K562 (cell line): ENCODE measurements around the gene CCDC9. TPM values are rescaled to one million over a fixed set of nuclear protein-coding genes. Genes with fewer than 3 reads are reported as not detected.

ENCODE experiments used
- BCOR ChIP-seq: fragments of 450-650 bp; IDR thresholded peaks from 2 replicates; pipeline ENCODE4 v1.6.1; 2016
- BRD9 ChIP-seq: fragments of 450-650 bp; IDR thresholded peaks from 2 replicates; pipeline ENCODE4 v1.6.1; 2018; ENCODE audit warnings: low read depth; ENCODE audit not compliant: partially characterized antibody
- POLR3A ChIP-seq: IDR thresholded peaks from 2 replicates; pipeline ENCODE4 v1.6.1; 2011; ENCODE audit warnings: borderline replicate concordance, mild to moderate bottlenecking, moderate library complexity; ENCODE audit not compliant: insufficient read length, insufficient read depth; ENCODE audit errors: extremely low read depth
- RAD21 ChIP-seq, 2 experiments: fragments of 250-450 bp in 1 of 2; fragments of 450-650 bp in 1 of 2; sonication (Bioruptor Pico) in 1 of 2; formaldehyde crosslinking in 1 of 2; IDR thresholded peaks in 1 of 2; conservative IDR thresholded peaks in 1 of 2; 2 replicates each; pipeline versions ENCODE4 v1.4.0 to v1.8.0; 2020 to 2022; ENCODE audit warnings: mild to moderate bottlenecking in 2 of 2, moderate library complexity in 1 of 2
- RBM15 ChIP-seq: fragments of 200-400 bp; formaldehyde crosslinking; IDR thresholded peaks from 2 replicates; pipeline ENCODE4 v1.6.1; 2018; ENCODE audit warnings: mild to moderate bottlenecking, low read length, moderate library complexity; ENCODE audit not compliant: insufficient read depth
- TARDBP ChIP-seq: fragments of 450-650 bp; IDR thresholded peaks from 2 replicates; pipeline ENCODE4 v1.6.1; 2016
- THRAP3 ChIP-seq: fragments of 450-650 bp; IDR thresholded peaks from 2 replicates; pipeline ENCODE4 v1.6.1; 2016; ENCODE audit warnings: mild to moderate bottlenecking, inconsistent platforms, borderline replicate concordance
- ZBTB8A ChIP-seq: fragments of 450-650 bp; IDR thresholded peaks from 2 replicates; pipeline ENCODE4 v1.6.1; 2018; ENCODE audit warnings: mild to moderate bottlenecking, moderate library complexity; ENCODE audit not compliant: partially characterized antibody
- polyA plus RNA-seq, 8 experiments: library from polyadenylated mRNA; depleted of rRNA in 4 of 8; stranded (reverse) in 5 of 8; unstranded in 3 of 8; fragments of >200 nt; fragmentation: Nextera tagmentation in 2 of 8; fragmentation: Illumina TruSeq in 1 of 8; extraction: Ambion mirVana in 2 of 8; extraction: Trizol in 1 of 8; gene quantifications; 2 replicates each; pipeline versions ENCODE4 v1.2.1 to v1.2.3, GENCODE V29; 2011 to 2014; ENCODE audit warnings: inconsistent platforms in 1 of 8, missing spikeins in 1 of 8
- total RNA-seq, 7 experiments: library from RNA; depleted of rRNA in 6 of 7; stranded (reverse); fragments of >200 nt in 6 of 7; fragmentation: Illumina TruSeq in 2 of 7; extraction: Trizol in 2 of 7; gene quantifications; 2 replicates each; pipeline versions ENCODE4 v1.2.1 to v1.2.3, GENCODE V29; 2011 to 2021; ENCODE audit warnings: low replicate concordance in 1 of 7
- TF ChIP-seq, protein P1 (sequence below): sonication (generic); formaldehyde crosslinking; IDR thresholded peaks from 2 replicates; pipeline ENCODE4 v1.8.1; 2023; ENCODE audit warnings: mild to moderate bottlenecking, missing genetic modification reagents
- TF ChIP-seq, protein P2 (sequence below): fragments of 250-450 bp; sonication (Bioruptor Pico); IDR thresholded peaks from 2 replicates; pipeline ENCODE4 v1.4.0; 2020; ENCODE audit warnings: mild to moderate bottlenecking, moderate library complexity, borderline replicate concordance
- TF ChIP-seq, protein P3 (sequence below): fragments of 250-450 bp; sonication (Bioruptor Pico); IDR thresholded peaks from 2 replicates; pipeline ENCODE4 v1.8.0; 2022; ENCODE audit warnings: inconsistent platforms

CCDC9 gene
- total and polyA plus RNA-seq, 9 of the 15 experiments (the other 6 are each of a cell fraction or from before 2014, with no cell fraction given), result 0.23 to 38.6 (median 8.4) TPM

DNA sequence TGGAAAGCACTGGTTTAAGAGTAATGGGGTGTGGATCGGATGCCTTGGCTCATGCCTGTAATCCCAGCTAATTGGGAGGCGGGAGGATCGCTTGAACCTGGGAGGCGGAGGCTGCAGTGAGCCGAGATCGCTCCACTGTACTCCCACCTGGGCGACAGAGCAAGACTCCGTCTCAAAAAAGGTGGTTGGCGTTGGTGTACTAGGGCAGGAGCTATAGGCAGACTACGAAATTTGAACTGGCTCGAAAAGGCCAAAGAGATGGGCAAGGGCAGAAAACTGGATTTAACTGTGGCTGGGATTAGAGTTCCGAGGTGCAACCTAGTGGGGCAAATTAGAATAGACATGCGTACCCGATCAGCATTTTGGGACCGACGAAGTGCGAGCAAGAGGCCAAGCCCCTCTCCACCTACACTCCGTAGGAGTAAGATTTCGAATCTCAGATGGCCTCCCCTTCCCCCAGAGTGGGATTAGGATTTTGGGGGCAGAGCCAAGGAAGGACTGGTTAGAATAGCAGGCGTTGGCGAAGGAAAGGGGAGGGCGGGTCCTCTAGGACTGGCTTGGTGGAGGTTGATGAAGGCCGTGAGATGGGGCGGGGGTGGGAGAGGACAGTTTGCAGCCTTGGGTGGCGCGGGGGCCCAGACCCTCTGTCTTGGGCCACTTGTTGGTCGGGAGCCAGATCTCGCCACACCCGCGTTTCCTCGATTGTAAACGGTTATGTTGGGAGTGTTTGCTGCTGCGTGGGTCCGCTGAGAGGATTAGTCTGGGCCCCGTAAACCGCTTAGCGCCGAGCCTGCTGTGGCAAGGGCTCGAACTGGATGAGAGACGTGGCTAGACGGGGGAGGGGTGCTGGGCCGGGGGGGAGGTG, 16.4 kb downstream of the CCDC9 start (continued):
- TF ChIP-seq BRD9 (no peak), BCOR (no peak; the same call in none of the 2 replicates), TARDBP (no peak), RAD21 (CRISPR knock-in tag; conservative IDR thresholded peaks at IDR 0.05 in 1 of 2, IDR thresholded peaks at IDR 0.05 in 1 of 2) (0 out of 4 replicates have a peak, but pooled peaks of 1 of the 2 experiments have one; percentile 7), RBM15 (no peak), THRAP3 (no peak), ZBTB8A (no peak), POLR3A (no peak)
- TF ChIP-seq, protein P1, sequence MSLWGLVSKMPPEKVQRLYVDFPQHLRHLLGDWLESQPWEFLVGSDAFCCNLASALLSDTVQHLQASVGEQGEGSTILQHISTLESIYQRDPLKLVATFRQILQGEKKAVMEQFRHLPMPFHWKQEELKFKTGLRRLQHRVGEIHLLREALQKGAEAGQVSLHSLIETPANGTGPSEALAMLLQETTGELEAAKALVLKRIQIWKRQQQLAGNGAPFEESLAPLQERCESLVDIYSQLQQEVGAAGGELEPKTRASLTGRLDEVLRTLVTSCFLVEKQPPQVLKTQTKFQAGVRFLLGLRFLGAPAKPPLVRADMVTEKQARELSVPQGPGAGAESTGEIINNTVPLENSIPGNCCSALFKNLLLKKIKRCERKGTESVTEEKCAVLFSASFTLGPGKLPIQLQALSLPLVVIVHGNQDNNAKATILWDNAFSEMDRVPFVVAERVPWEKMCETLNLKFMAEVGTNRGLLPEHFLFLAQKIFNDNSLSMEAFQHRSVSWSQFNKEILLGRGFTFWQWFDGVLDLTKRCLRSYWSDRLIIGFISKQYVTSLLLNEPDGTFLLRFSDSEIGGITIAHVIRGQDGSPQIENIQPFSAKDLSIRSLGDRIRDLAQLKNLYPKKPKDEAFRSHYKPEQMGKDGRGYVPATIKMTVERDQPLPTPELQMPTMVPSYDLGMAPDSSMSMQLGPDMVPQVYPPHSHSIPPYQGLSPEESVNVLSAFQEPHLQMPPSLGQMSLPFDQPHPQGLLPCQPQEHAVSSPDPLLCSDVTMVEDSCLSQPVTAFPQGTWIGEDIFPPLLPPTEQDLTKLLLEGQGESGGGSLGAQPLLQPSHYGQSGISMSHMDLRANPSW (CRISPR knock-in tag), result no peak
- TF ChIP-seq, protein P2, sequence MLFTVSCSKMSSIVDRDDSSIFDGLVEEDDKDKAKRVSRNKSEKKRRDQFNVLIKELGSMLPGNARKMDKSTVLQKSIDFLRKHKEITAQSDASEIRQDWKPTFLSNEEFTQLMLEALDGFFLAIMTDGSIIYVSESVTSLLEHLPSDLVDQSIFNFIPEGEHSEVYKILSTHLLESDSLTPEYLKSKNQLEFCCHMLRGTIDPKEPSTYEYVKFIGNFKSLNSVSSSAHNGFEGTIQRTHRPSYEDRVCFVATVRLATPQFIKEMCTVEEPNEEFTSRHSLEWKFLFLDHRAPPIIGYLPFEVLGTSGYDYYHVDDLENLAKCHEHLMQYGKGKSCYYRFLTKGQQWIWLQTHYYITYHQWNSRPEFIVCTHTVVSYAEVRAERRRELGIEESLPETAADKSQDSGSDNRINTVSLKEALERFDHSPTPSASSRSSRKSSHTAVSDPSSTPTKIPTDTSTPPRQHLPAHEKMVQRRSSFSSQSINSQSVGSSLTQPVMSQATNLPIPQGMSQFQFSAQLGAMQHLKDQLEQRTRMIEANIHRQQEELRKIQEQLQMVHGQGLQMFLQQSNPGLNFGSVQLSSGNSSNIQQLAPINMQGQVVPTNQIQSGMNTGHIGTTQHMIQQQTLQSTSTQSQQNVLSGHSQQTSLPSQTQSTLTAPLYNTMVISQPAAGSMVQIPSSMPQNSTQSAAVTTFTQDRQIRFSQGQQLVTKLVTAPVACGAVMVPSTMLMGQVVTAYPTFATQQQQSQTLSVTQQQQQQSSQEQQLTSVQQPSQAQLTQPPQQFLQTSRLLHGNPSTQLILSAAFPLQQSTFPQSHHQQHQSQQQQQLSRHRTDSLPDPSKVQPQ (CRISPR knock-in tag), result no peak
- TF ChIP-seq, protein P3, sequence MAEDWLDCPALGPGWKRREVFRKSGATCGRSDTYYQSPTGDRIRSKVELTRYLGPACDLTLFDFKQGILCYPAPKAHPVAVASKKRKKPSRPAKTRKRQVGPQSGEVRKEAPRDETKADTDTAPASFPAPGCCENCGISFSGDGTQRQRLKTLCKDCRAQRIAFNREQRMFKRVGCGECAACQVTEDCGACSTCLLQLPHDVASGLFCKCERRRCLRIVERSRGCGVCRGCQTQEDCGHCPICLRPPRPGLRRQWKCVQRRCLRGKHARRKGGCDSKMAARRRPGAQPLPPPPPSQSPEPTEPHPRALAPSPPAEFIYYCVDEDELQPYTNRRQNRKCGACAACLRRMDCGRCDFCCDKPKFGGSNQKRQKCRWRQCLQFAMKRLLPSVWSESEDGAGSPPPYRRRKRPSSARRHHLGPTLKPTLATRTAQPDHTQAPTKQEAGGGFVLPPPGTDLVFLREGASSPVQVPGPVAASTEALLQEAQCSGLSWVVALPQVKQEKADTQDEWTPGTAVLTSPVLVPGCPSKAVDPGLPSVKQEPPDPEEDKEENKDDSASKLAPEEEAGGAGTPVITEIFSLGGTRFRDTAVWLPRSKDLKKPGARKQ (CRISPR knock-in tag), result no peak
